H7 (cell line): ENCODE results near the gene TMPRSS11D. TPM values are rescaled to one million over a fixed set of nuclear protein-coding genes. Genes with fewer than 3 reads are reported as not detected.

Experiments used
- DNase-seq: peaks from one replicate; pipeline ENCODE4 v3.0.0; 2012
- H3K27me3 ChIP-seq: 2 replicates; pipeline ENCODE4 v1.6.0; 2011; ENCODE audit warnings: mild to moderate bottlenecking, low read length; ENCODE audit not compliant: control insufficient read depth, insufficient read depth
- H3K36me3 ChIP-seq: replicated peaks from 2 replicates; pipeline ENCODE4 v1.5.1; 2011; ENCODE audit warnings: low read length; ENCODE audit not compliant: control insufficient read depth, insufficient read depth
- H3K4me3 ChIP-seq: 2 replicates; pipeline ENCODE4 v1.5.1; 2011; ENCODE audit warnings: low read depth, mild to moderate bottlenecking, control low read depth, low read length, moderate library complexity; ENCODE audit not compliant: insufficient read depth
- total RNA-seq: library from RNA; depleted of rRNA; stranded (reverse); fragments of >200 nt; shearing (Covaris generic); gene quantifications from 2 replicates; pipeline ENCODE4 v1.2.3, GENCODE V29; 2014; rRNA removed

Gene TMPRSS11D
- not detected in 2 replicates for total RNA-seq

GRCh38 chr4:67883902-67884301 is at the start of gene TMPRSS11D:
TMPRSS11D (minus strand) TSS chr4:67884002; CDS start chr4:67883933, 69 bp downstream.
- Histone ChIP-seq H3K27me3 (no peaks in the 10 kb centered on the region), H3K36me3 (no peaks in the 10 kb centered on the region), H3K4me3 (no peak within 1 kb of the TSS)
- no peak for DNase-seq

GRCh38 chr4:67933038-67933437 is 49.2 kb upstream of the TMPRSS11D start:
- no peak for DNase-seq
- Histone ChIP-seq H3K36me3 (no peaks in the 10 kb centered on the region), H3K4me3 (no peak overlapping the region), H3K27me3 (no peaks in the 10 kb centered on the region)

DNA sequence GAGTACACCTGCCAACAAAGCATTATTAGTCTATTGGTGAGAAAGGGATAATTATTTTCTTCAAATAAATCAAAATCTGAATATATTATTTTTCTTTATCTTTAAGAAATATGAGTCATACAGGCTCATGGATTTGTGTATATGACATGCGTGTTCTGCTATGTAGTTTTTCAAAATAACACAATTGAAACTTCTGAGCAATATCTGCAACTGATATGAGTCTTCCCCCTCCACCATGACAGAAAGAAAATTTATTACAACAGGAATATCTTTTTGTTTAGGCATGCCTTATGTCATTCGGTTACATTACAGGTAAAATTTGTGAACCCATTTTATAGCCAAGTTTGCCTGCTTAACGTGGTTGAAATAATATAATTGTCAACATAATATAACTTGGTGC is 47.5 kb upstream of the TMPRSS11D start:
- Histone ChIP-seq H3K36me3 (no peaks in the 10 kb centered on the region), H3K4me3 (no peak overlapping the region), H3K27me3 (no peaks in the 10 kb centered on the region)
- DNase-seq, result no peak

GRCh38 chr4:67929426-67929825 is 45.6 kb upstream of the TMPRSS11D start:
- DNase-seq, result no peak
- Histone ChIP-seq H3K27me3 (no peaks in the 10 kb centered on the region), H3K4me3 (no peak overlapping the region), H3K36me3 (no peaks in the 10 kb centered on the region)

DNA sequence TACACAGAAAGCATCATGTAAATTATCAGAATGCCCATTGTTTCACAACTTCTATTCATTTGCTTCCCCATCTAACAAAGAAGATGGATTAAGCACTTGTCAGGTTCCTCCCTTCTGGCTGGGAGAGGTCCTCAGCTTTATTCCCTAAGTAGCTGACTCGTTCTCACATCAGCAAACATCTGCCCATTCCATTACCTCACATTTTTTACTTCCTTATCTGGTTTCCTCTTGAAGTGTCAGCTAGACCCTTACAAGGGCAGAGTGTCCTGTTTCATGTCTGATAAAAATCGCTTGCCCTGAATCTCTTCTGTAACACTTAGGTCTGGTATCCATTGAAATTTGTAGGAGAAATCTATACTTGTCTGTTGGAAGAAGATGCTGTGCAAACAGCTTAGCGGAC is 44.7 kb upstream of the TMPRSS11D start:
- DNase-seq, result no peak
- Histone ChIP-seq H3K4me3 (no peak overlapping the region), H3K36me3 (no peaks in the 10 kb centered on the region), H3K27me3 (no peaks in the 10 kb centered on the region)

DNA sequence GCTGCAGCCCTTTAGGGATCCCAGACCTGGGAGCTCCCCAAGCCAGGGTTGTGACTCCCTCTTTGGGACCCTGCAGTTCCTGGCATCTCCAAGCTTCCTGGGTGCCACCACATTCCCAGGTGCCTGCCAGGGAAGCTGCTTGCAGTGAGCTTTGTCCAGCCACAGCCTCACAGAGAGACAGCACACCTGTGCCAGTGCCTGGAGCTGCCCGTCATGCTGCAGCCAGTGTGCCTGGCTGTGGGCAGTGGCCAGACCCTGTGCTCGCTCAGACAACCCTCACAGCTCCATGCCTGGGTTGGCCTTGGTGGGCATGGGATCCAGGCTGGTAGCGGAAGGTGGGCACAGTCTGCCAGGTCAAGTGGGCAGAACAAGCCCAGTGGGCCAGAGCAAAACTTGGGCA is 43.4 kb upstream of the TMPRSS11D start:
- Histone ChIP-seq H3K4me3 (no peak overlapping the region), H3K27me3 (no peaks in the 10 kb centered on the region), H3K36me3 (no peaks in the 10 kb centered on the region)
- no peak for DNase-seq

GRCh38 chr4:67926485-67926884 is 42.7 kb upstream of the TMPRSS11D start:
- DNase-seq, result no peak
- Histone ChIP-seq H3K36me3 (no peaks in the 10 kb centered on the region), H3K27me3 (no peaks in the 10 kb centered on the region), H3K4me3 (no peak overlapping the region)

- Histone ChIP-seq H3K36me3 (no peaks in the 10 kb centered on the region), H3K4me3 (no peak overlapping the region), H3K27me3 (no peaks in the 10 kb centered on the region)
- DNase-seq, result no peak
These were observed 38.9 kb upstream of the TMPRSS11D start for GRCh38 chr4:67922697-67923096.

DNA sequence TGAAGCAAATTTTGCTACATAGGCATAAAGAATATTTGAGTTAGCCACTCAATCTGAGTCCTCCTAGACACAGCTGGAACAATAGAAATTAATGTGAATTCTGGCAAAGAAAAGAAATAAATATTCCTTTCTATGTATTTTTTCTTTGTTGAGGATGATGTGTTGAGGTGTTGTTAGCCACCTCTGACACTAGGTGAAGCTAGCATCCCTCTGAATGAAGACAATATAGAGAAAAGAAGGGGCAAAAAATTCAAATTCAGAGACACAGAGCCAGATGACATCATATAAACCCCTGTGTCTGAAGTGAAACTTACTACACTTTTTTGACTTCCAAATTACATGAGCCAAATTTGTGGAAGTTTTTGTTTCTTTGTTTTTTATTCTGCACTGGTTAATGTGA is 34.6 kb upstream of the TMPRSS11D start:
- H3K27me3 ChIP-seq, result no peaks in the 10 kb centered on the region
- H3K4me3 ChIP-seq, result no peak overlapping the region
- peak; percentile 28 for DNase-seq
- H3K36me3 ChIP-seq, result no peaks in the 10 kb centered on the region

GRCh38 chr4:67915400-67915966 is 31.7 kb upstream of the TMPRSS11D start:
- Histone ChIP-seq H3K27me3 (no peaks in the 10 kb centered on the region), H3K4me3 (no peak overlapping the region), H3K36me3 (no peaks in the 10 kb centered on the region)
- DNase-seq, result no peak

- no peak for DNase-seq
- Histone ChIP-seq H3K36me3 (no peaks in the 10 kb centered on the region), H3K27me3 (no peaks in the 10 kb centered on the region), H3K4me3 (no peak overlapping the region)
These were observed 28.3 kb upstream of the TMPRSS11D start for GRCh38 chr4:67912080-67912479.

DNA sequence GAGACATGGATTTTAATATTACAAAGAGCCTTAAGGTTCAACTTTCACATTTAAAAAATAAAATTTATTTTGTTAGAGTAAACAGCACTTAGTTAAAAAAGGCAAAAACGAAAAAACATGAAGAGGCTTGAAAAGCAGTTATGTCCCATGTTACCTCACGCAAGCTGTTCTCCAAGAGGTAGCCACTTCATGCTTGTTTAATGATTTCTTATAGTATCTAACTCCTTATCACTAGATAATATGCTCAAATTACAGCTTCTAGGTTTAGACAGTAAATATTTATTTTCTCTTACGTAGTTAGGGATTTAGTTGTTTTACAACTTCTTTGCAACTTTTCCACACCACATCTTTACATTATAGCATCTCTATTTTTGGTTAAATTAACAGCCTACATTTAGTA is 27.8 kb upstream of the TMPRSS11D start:
- no peaks in the 10 kb centered on the region for H3K36me3 ChIP-seq
- DNase-seq, result no peak
- no peak overlapping the region for H3K4me3 ChIP-seq
- no peaks in the 10 kb centered on the region for H3K27me3 ChIP-seq

GRCh38 chr4:67911141-67911540 is 27.3 kb upstream of the TMPRSS11D start:
- no peak overlapping the region for H3K4me3 ChIP-seq
- H3K27me3 ChIP-seq, result no peaks in the 10 kb centered on the region
- no peak for DNase-seq
- H3K36me3 ChIP-seq, result no peaks in the 10 kb centered on the region

DNA sequence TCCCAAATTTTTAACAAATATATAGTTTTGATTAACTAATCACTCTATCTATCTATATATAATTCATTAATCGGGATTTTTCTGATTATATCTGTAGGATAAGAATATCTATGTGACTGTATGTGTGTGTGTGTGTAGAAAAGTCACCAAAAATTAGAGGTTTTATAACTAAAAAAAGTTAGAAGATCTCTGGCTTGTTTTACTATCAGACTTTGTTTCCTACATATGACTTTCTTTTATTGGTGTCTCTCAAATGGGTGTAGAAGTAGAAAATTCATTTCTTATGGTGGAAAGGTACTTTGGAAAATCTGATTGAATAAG is 26.7 kb upstream of the TMPRSS11D start:
- no peaks in the 10 kb centered on the region for H3K27me3 ChIP-seq
- no peak for DNase-seq

GRCh38 chr4:67909905-67910584 is 26.2 kb upstream of the TMPRSS11D start:
- Histone ChIP-seq H3K27me3 (no peaks in the 10 kb centered on the region), H3K4me3 (no peak overlapping the region), H3K36me3 (no peaks in the 10 kb centered on the region)
- no peak for DNase-seq

More for the DNA sequence above, 26.7 kb upstream of the TMPRSS11D start:
- no peak overlapping the region for H3K4me3 ChIP-seq
- H3K36me3 ChIP-seq, result no peaks in the 10 kb centered on the region

DNA sequence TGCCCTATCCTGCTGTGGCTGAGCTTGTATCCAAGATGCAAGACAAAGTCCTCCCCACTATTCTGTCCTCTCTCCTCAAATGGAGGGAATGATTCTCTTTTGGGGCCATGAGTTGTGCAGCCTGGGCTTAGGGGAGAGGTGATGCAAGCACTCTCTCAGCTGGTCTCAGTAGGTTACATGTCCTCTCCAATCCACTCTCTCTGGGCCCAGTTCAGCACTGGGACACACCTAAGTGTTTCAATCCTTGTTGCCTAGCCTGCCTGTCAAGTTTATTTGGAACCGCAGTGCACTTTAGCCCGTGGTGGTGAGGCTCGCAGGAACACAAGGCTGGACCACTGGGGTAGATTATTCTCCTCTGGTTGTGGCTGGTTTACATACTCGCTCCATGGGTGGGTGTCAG is 23.8 kb upstream of the TMPRSS11D start:
- Histone ChIP-seq H3K36me3 (no peaks in the 10 kb centered on the region), H3K27me3 (no peaks in the 10 kb centered on the region), H3K4me3 (no peak overlapping the region)
- DNase-seq, result no peak
